Subcutaneous abdominal adipose tissue (tissue), 5 donors: ENCODE data around the gene SCN10A.

ENCODE experiments used
- H3K27ac ChIP-seq: one replicate; pipeline ENCODE4 v1.7.0; 2013; ENCODE audit warnings: low read depth, mild to moderate bottlenecking, inconsistent platforms, low read length, moderate library complexity
- H3K27me3 ChIP-seq, 5 donors: one replicate each; pipeline ENCODE4 v1.7.0; 2013; ENCODE audit warnings: low read length in 5 of 5, inconsistent platforms in 1 of 5; ENCODE audit not compliant: control insufficient read depth in 5 of 5, insufficient read depth in 4 of 5
- H3K36me3 ChIP-seq, 5 donors: one replicate each; pipeline ENCODE4 v1.7.0; 2013; ENCODE audit warnings: low read length in 5 of 5; ENCODE audit not compliant: control insufficient read depth in 5 of 5, insufficient read depth in 5 of 5
- H3K4me1 ChIP-seq, 5 donors: one replicate each; pipeline ENCODE4 v1.7.0; 2013; ENCODE audit warnings: low read length in 5 of 5, mild to moderate bottlenecking in 3 of 5, moderate library complexity in 1 of 5; ENCODE audit not compliant: control insufficient read depth in 5 of 5, insufficient read depth in 5 of 5
- H3K4me3 ChIP-seq, 5 donors: one replicate each; pipeline ENCODE4 v1.7.0; 2013; ENCODE audit warnings: low read length in 5 of 5, low read depth in 1 of 5
- H3K9ac ChIP-seq, 5 donors: one replicate each; pipeline ENCODE4 v1.7.0; 2013; ENCODE audit warnings: low read length in 5 of 5, mild to moderate bottlenecking in 4 of 5, moderate library complexity in 3 of 5
- H3K9me3 ChIP-seq, 5 donors: one replicate each; pipeline ENCODE4 v1.7.0; 2013; ENCODE audit warnings: low read length in 5 of 5; ENCODE audit not compliant: control insufficient read depth in 5 of 5
- donor health status: healthy.
- donor health status: healthy.
- donor health status: healthy.
- donor health status: healthy.
- donor health status: healthy.

The SCN10A gene

DNA sequence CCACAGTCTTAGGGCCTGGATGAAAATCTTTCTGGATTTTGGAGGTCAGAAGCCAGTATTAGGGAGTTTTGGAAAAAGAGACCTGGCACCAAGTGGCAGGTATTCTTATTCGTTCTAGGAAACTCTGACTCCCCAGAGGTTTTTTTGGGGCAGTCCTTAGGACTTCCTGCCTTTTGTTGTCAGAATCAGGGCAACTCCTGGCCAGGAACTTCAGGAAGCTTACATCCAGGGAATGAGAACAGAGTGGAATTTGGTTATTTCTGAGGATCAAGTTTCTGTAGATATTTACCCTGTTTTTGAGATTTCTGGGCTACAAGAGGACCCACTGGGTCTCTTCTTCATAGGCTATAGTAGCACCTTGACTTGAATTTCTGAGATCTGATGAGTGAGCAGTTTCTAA is 15.5 kb downstream of the SCN10A start:
- Histone ChIP-seq H3K27ac (no peak overlapping the region), H3K9me3 (no peaks in the 10 kb centered on the region), H3K27me3 (peaks cover 0 to 3% (median 0%) of the 10 kb centered on the region in 5 donors), H3K4me3 (no peak overlapping the region), H3K9ac (no peak overlapping the region), H3K4me1 (peaks cover 0 to 28% (median 0%) of the 10 kb centered on the region in 5 donors), H3K36me3 (no peaks in the 10 kb centered on the region)

GRCh38 chr3:38793721-38794120 is 22.3 kb downstream of the SCN10A start:
- Histone ChIP-seq H3K36me3 (no peaks in the 10 kb centered on the region), H3K9me3 (no peaks in the 10 kb centered on the region), H3K4me3 (no peak overlapping the region), H3K9ac (no peak overlapping the region), H3K27me3 (peaks cover 0 to 3% (median 0%) of the 10 kb centered on the region in 5 donors), H3K4me1 (peaks cover 0 to 10% (median 0%) of the 10 kb centered on the region in 5 donors), H3K27ac (no peak overlapping the region)

- no peaks in the 10 kb centered on the region for H3K36me3 ChIP-seq
- H3K27me3 ChIP-seq = peaks cover 0 to 3% (median 0%) of the 10 kb centered on the region in 5 donors
- H3K4me1 ChIP-seq = peaks cover 0 to 2% (median 0%) of the 10 kb centered on the region in 5 donors
- no peaks in the 10 kb centered on the region for H3K9me3 ChIP-seq
- no peak overlapping the region for H3K9ac ChIP-seq
- H3K4me3 ChIP-seq = no peak overlapping the region
- no peak overlapping the region for H3K27ac ChIP-seq
Observed at GRCh38 chr3:38792983-38793382, 23.0 kb downstream of the SCN10A start.

- Histone ChIP-seq H3K9me3 (peaks cover 0 to 6% (median 0%) of the 10 kb centered on the region in 5 donors), H3K36me3 (no peaks in the 10 kb centered on the region), H3K27me3 (no peaks in the 10 kb centered on the region), H3K9ac (no peak overlapping the region), H3K4me3 (no peak overlapping the region), H3K27ac (no peak overlapping the region), H3K4me1 (peaks cover 0 to 6% (median 0%) of the 10 kb centered on the region in 5 donors)
Observed at GRCh38 chr3:38782148-38782547, 33.9 kb downstream of the SCN10A start.

- H3K27ac ChIP-seq = no peak overlapping the region
- H3K36me3 ChIP-seq = no peaks in the 10 kb centered on the region
- no peaks in the 10 kb centered on the region for H3K4me1 ChIP-seq
- no peak overlapping the region for H3K9ac ChIP-seq
- no peak overlapping the region for H3K4me3 ChIP-seq
- peaks cover 0 to 7% (median 0%) of the 10 kb centered on the region in 5 donors for H3K9me3 ChIP-seq
- H3K27me3 ChIP-seq = peaks cover 0 to 10% (median 0%) of the 10 kb centered on the region in 5 donors
Observed at GRCh38 chr3:38773528-38773927, 42.5 kb downstream of the SCN10A start.

DNA sequence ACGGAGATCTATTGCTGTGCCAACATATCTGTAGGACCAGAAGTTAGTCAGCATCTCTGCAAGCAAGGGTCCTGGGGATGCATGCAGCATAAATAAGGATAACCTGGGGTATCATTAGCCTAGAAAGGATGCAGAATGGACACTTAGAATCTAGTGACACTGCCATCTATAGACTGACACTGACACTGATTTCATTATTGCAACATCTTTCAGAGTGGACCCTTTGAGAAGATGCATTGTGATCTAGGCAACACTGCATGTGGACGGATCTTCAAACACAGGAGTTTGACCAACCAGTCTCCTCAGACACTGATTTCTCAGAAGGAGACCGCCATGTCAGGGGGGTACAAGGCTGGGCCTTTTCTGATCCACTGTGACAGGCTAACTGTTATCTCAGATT is 52.4 kb downstream of the SCN10A start:
- peaks cover 0 to 19% (median 4%) of the 10 kb centered on the region in 5 donors for H3K9me3 ChIP-seq
- no peak overlapping the region for H3K9ac ChIP-seq
- no peaks in the 10 kb centered on the region for H3K4me1 ChIP-seq
- no peaks in the 10 kb centered on the region for H3K27me3 ChIP-seq
- no peak overlapping the region for H3K4me3 ChIP-seq
- H3K36me3 ChIP-seq = no peaks in the 10 kb centered on the region
- H3K27ac ChIP-seq = no peak overlapping the region

GRCh38 chr3:38758557-38758956 is 57.5 kb downstream of the SCN10A start:
- H3K27me3 ChIP-seq = peaks cover 0 to 5% (median 0%) of the 10 kb centered on the region in 5 donors
- no peak overlapping the region for H3K9ac ChIP-seq
- no peaks in the 10 kb centered on the region for H3K4me1 ChIP-seq
- H3K9me3 ChIP-seq = peaks cover 0 to 10% (median 0%) of the 10 kb centered on the region in 5 donors
- no peak overlapping the region for H3K27ac ChIP-seq
- H3K36me3 ChIP-seq = no peaks in the 10 kb centered on the region
- no peak overlapping the region for H3K4me3 ChIP-seq

DNA sequence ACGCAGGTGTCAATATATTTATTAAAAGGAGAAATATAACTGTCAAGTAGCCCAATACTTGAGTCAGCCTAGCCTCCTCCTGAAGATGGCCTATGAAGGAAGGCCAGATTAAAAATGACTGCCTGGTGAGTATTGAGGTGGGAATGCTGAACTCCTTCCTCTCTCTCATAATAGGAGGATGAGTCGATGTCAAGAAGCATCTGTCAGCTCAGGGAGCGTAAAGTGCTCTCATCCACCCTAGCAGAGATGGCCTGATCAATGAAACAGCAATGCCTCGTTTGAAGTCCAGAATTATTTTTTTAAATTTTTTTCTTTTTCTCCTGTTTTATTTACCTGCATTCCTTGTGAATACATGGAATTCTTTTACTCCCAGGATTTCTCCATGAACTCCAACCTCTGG is 58.3 kb downstream of the SCN10A start:
- H3K27me3 ChIP-seq = peaks cover 0 to 5% (median 0%) of the 10 kb centered on the region in 5 donors
- H3K4me1 ChIP-seq = no peaks in the 10 kb centered on the region
- peaks cover 0 to 10% (median 0%) of the 10 kb centered on the region in 5 donors for H3K9me3 ChIP-seq
- no peak overlapping the region for H3K27ac ChIP-seq
- H3K9ac ChIP-seq = no peak overlapping the region
- H3K4me3 ChIP-seq = no peak overlapping the region
- H3K36me3 ChIP-seq = no peaks in the 10 kb centered on the region

DNA sequence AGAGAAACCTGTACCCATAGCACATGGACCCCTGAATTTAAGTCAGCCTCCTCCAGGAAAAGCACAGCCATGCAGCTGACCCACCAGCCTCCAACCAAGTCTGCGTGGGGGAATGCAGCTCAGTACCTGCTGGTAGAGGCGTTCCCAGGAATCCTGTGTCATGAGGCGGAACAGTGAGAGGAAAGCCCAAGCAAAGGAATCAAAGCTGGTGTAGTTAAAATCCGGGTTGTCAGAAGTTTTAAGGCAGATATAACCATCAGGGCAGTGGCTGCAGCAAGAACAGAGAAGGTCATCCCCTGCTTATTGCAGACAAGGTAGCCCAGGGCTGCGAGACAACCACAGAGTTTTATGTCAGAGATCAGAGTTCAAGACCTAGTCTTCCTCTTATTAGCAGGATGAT is 59.1 kb downstream of the SCN10A start:
- Histone ChIP-seq H3K9me3 (peaks cover 0 to 10% (median 0%) of the 10 kb centered on the region in 5 donors), H3K27me3 (peaks cover 0 to 5% (median 0%) of the 10 kb centered on the region in 5 donors), H3K4me3 (no peak overlapping the region), H3K27ac (no peak overlapping the region), H3K9ac (no peak overlapping the region), H3K4me1 (no peaks in the 10 kb centered on the region), H3K36me3 (no peaks in the 10 kb centered on the region)

- Histone ChIP-seq H3K9ac (no peak overlapping the region), H3K27me3 (peaks cover 0 to 5% (median 0%) of the 10 kb centered on the region in 5 donors), H3K36me3 (no peaks in the 10 kb centered on the region), H3K27ac (no peak overlapping the region), H3K4me3 (no peak overlapping the region), H3K4me1 (no peaks in the 10 kb centered on the region), H3K9me3 (peaks cover 0 to 3% (median 0%) of the 10 kb centered on the region in 5 donors)
Observed at GRCh38 chr3:38755130-38755529, 60.9 kb downstream of the SCN10A start.
